H9 (cell line): Measurements from ENCODE around the gene PHGDH. TPM values are rescaled to one million over a fixed set of nuclear protein-coding genes. Genes with fewer than 3 reads are reported as not detected.

Experiments
- DNase-seq: peaks from one replicate; pipeline ENCODE4 v3.0.0-alpha.2; 2017
- H2AFZ ChIP-seq: one replicate; pipeline ENCODE4 v1.6.1; 2013; ENCODE audit warnings: mild to moderate bottlenecking, low read length, control low read depth, moderate library complexity
- H2AK5ac ChIP-seq: 2 replicates; pipeline ENCODE4 v1.6.1; 2013; ENCODE audit warnings: low read length, control low read depth, mixed read lengths; ENCODE audit not compliant: insufficient read length
- H2BK120ac ChIP-seq: one replicate; pipeline ENCODE4 v1.6.1; 2013; ENCODE audit warnings: low read depth, mild to moderate bottlenecking, low read length, control low read depth, inconsistent platforms; ENCODE audit not compliant: poor library complexity, severe bottlenecking
- H2BK12ac ChIP-seq: 2 replicates; pipeline ENCODE4 v1.6.1; 2013; ENCODE audit warnings: low read length, control low read depth, mixed read lengths, low read depth; ENCODE audit not compliant: insufficient read length
- H2BK15ac ChIP-seq: 2 replicates; pipeline ENCODE4 v1.6.1; 2013; ENCODE audit warnings: low read depth, low read length, control low read depth
- H2BK20ac ChIP-seq: one replicate; pipeline ENCODE4 v1.6.1; 2013; ENCODE audit warnings: low read depth, mild to moderate bottlenecking, low read length, control low read depth, inconsistent platforms; ENCODE audit not compliant: poor library complexity, severe bottlenecking
- H2BK5ac ChIP-seq: 2 replicates; pipeline ENCODE4 v1.6.1; 2013; ENCODE audit warnings: low read length, control low read depth, mixed read lengths; ENCODE audit not compliant: insufficient read length
- H3K14ac ChIP-seq: 2 replicates; pipeline ENCODE4 v1.6.1; 2013; ENCODE audit warnings: low read length, control low read depth; ENCODE audit not compliant: insufficient read depth
- H3K18ac ChIP-seq: 2 replicates; pipeline ENCODE4 v1.6.1; 2013; ENCODE audit warnings: low read depth, mild to moderate bottlenecking, mixed read lengths, low read length, control low read depth; ENCODE audit not compliant: insufficient read length
- H3K23ac ChIP-seq: 2 replicates; pipeline ENCODE4 v1.6.1; 2013; ENCODE audit warnings: low read length, control low read depth, mixed read lengths, low read depth; ENCODE audit not compliant: insufficient read length
- H3K23me2 ChIP-seq: 2 replicates; pipeline ENCODE4 v1.6.1; 2013; ENCODE audit warnings: low read depth, mild to moderate bottlenecking, mixed read lengths, low read length, control low read depth; ENCODE audit not compliant: insufficient read length, poor library complexity, severe bottlenecking
- H3K27ac ChIP-seq: 2 replicates; pipeline ENCODE4 v1.5.1; 2013; ENCODE audit warnings: low read length, control low read depth, mixed read lengths, low read depth; ENCODE audit not compliant: insufficient read length
- H3K27me3 ChIP-seq: 2 replicates; pipeline ENCODE4 v1.6.1; 2013; ENCODE audit warnings: low read length, control low read depth, inconsistent platforms; ENCODE audit not compliant: insufficient read depth
- H3K4ac ChIP-seq: 2 replicates; pipeline ENCODE4 v1.6.1; 2013; ENCODE audit warnings: low read depth, mild to moderate bottlenecking, control low read depth, inconsistent platforms, low read length, moderate library complexity
- H3K4me1 ChIP-seq: 2 replicates; pipeline ENCODE4 v1.6.1; 2013; ENCODE audit warnings: low read length, control low read depth, inconsistent platforms; ENCODE audit not compliant: insufficient read depth
- H3K4me2 ChIP-seq: 2 replicates; pipeline ENCODE4 v1.6.1; 2013; ENCODE audit warnings: low read length, control low read depth, mixed read lengths; ENCODE audit not compliant: insufficient read length, insufficient read depth
- H3K56ac ChIP-seq: 2 replicates; pipeline ENCODE4 v1.6.1; 2013; ENCODE audit warnings: low read depth, mild to moderate bottlenecking, mixed read lengths, low read length, control low read depth; ENCODE audit not compliant: insufficient read length
- H3K79me1 ChIP-seq: 2 replicates; pipeline ENCODE4 v1.6.1; 2013; ENCODE audit warnings: low read depth, mild to moderate bottlenecking, moderate library complexity, low read length, control low read depth, inconsistent platforms; ENCODE audit not compliant: insufficient read depth, poor library complexity, severe bottlenecking
- H3K79me2 ChIP-seq: 2 replicates; pipeline ENCODE4 v1.6.1; 2013; ENCODE audit warnings: low read length, control low read depth, inconsistent platforms; ENCODE audit not compliant: insufficient read depth
- H3K9ac ChIP-seq: 2 replicates; pipeline ENCODE4 v1.6.1; 2013; ENCODE audit warnings: low read length, control low read depth, mixed read lengths; ENCODE audit not compliant: insufficient read length; ENCODE audit errors: extremely low read depth
- H3K9me3 ChIP-seq: one replicate; pipeline ENCODE4 v1.6.1; 2013; ENCODE audit warnings: low read depth, low read length, inconsistent platforms; ENCODE audit not compliant: control insufficient read depth
- H3T11ph ChIP-seq: one replicate; pipeline ENCODE4 v1.6.1; 2013; ENCODE audit warnings: mild to moderate bottlenecking, low read length, control low read depth, inconsistent platforms
- H4K20me1 ChIP-seq: one replicate; pipeline ENCODE4 v1.6.1; 2013; ENCODE audit not compliant: control insufficient read depth, insufficient read length, insufficient read depth
- H4K5ac ChIP-seq: 2 replicates; pipeline ENCODE4 v1.6.1; 2013; ENCODE audit warnings: low read depth, mild to moderate bottlenecking, mixed read lengths, low read length, control low read depth; ENCODE audit not compliant: insufficient read length
- H4K8ac ChIP-seq: replicated peaks from 2 replicates; pipeline ENCODE4 v1.6.1; 2013; ENCODE audit warnings: low read length, control low read depth, mixed read lengths, low read depth; ENCODE audit not compliant: insufficient read length
- H4K91ac ChIP-seq: 2 replicates; pipeline ENCODE4 v1.6.1; 2013; ENCODE audit warnings: low read depth, mild to moderate bottlenecking, moderate library complexity, mixed read lengths, low read length, control low read depth; ENCODE audit not compliant: insufficient read length
- H3K27ac Mint-ChIP-seq, 3 experiments: 2 replicates in 2 of 3; 3 replicates in 1 of 3; pipeline ENCODE4 v1.8.0; 2020 to 2021; ENCODE audit warnings: mixed read lengths in 3 of 3, mild to moderate bottlenecking in 1 of 3, moderate library complexity in 1 of 3
- H3K27me3 Mint-ChIP-seq: 2 replicates; pipeline ENCODE4 v1.8.0; 2021; ENCODE audit warnings: low read depth, mild to moderate bottlenecking, moderate library complexity, mixed read lengths
- H3K36me3 Mint-ChIP-seq, 3 experiments: 2 replicates in 2 of 3; 3 replicates in 1 of 3; pipeline ENCODE4 v1.8.0; 2020 to 2021; ENCODE audit warnings: low read depth in 3 of 3, mixed read lengths in 3 of 3; ENCODE audit not compliant: insufficient read depth in 1 of 3
- H3K4me1 Mint-ChIP-seq, 2 experiments: 2 replicates each; pipeline ENCODE4 v1.8.0; 2020; ENCODE audit warnings: mixed read lengths in 2 of 2
- H3K4me3 Mint-ChIP-seq, 2 experiments: 2 replicates in 1 of 2; 3 replicates in 1 of 2; pipeline ENCODE4 v1.8.0; 2020 to 2021; ENCODE audit warnings: mild to moderate bottlenecking in 2 of 2, mixed read lengths in 2 of 2, moderate library complexity in 1 of 2
- H3K9me3 Mint-ChIP-seq, 2 experiments: 2 replicates in 1 of 2; 3 replicates in 1 of 2; pipeline ENCODE4 v1.8.0; 2020; ENCODE audit warnings: mild to moderate bottlenecking in 2 of 2, mixed read lengths in 2 of 2, moderate library complexity in 1 of 2
- CTCF ChIP-seq: fragments of 200-600 bp; sonication (generic); conservative IDR thresholded peaks from 3 replicates; pipeline ENCODE4 v1.8.0; 2021; ENCODE audit warnings: antibody characterized with exemption, mild to moderate bottlenecking
- WGBS: extraction: QIAGEN DNeasy Blood & Tissue Kit; methylation state at CpG from one replicate; pipeline ENCODE4 v1.1.7; 2013; ENCODE audit warnings: missing lambda C conversion rate, low lambda C conversion rate, mixed read lengths; ENCODE audit not compliant: insufficient read length; ENCODE audit errors: extremely low coverage; 5-methylcytosine and 5-hydroxymethylcytosine counted together
- total RNA-seq: library from RNA; stranded (reverse); gene quantifications from 2 replicates; pipeline ENCODE4 v1.2.1, GENCODE V29; 2021

Gene PHGDH
- total RNA-seq, 1 experiment from 2014 or later: 458 TPM

GRCh38 chr1:119773711-119774241, 62.0 kb downstream of the PHGDH start:
- DNase-seq: no peak
- peaks cover 10 to 13% of the 10 kb centered on the region in 2 experiments for H3K4me1 Mint-ChIP-seq
- no peak overlapping the region for H2BK12ac ChIP-seq
- no peaks in the 10 kb centered on the region for H3K36me3 Mint-ChIP-seq
- no peak overlapping the region for H2BK15ac ChIP-seq
- H3T11ph ChIP-seq: no peak overlapping the region
- H2AK5ac ChIP-seq: no peak overlapping the region
- no peak for TF ChIP-seq CTCF
- no peak overlapping the region for H2BK120ac ChIP-seq
- no peak overlapping the region for H3K4ac ChIP-seq
- no peaks in the 10 kb centered on the region for H3K27me3 ChIP-seq
- no peaks in the 10 kb centered on the region for H3K9me3 Mint-ChIP-seq
- no peak overlapping the region for H4K91ac ChIP-seq
- WGBS: no CpG with 5 or more reads among the region's 3 CpGs
- no peak overlapping the region for H3K4me2 ChIP-seq
- no peak overlapping the region for H3K27ac ChIP-seq
- H4K8ac ChIP-seq: no peak overlapping the region
- no peak overlapping the region for H3K4me3 Mint-ChIP-seq
- H3K27ac Mint-ChIP-seq: peak overlapping the region in 1 of 3 experiments; percentile 8; a peak in 1 of 7 replicates
- H3K23ac ChIP-seq: no peak overlapping the region
- no peak overlapping the region for H2BK5ac ChIP-seq
- no peak overlapping the region for H3K18ac ChIP-seq
- H3K27me3 Mint-ChIP-seq: no peaks in the 10 kb centered on the region; the same call in 1 of the 2 replicates
- no peak overlapping the region for H3K9ac ChIP-seq
- H2BK20ac ChIP-seq: no peak overlapping the region
- peaks cover 5% of the 10 kb centered on the region; the same call in 1 of the 2 replicates for H3K4me1 ChIP-seq
- no peaks in the 10 kb centered on the region for H3K79me1 ChIP-seq
- H3K14ac ChIP-seq: 0 out of 2 replicates have a peak overlapping the region, but pooled peaks have one; percentile 28
- no peaks in the 10 kb centered on the region for H4K20me1 ChIP-seq
- no peaks in the 10 kb centered on the region for H3K23me2 ChIP-seq
- no peak overlapping the region for H4K5ac ChIP-seq
- no peaks in the 10 kb centered on the region for H3K9me3 ChIP-seq
- no peak overlapping the region for H3K56ac ChIP-seq
- no peak overlapping the region for H2AFZ ChIP-seq
- H3K79me2 ChIP-seq: no peaks in the 10 kb centered on the region
